HG03571 (cell line): Measurements from ENCODE around the gene DDX18.

Experiments used
- ATAC-seq: cut with Tn5 transposase; IDR thresholded peaks from one replicate; pipeline ENCODE4 v1.9.1; 2021; ENCODE audit not compliant: unreplicated experiment

DDX18 gene

GRCh38 chr2:117833911-117834310 lies 19.4 kb downstream of the DDX18 start:
- ATAC-seq: no peak

- no peak for ATAC-seq
These were observed 20.5 kb downstream of the DDX18 start for GRCh38 chr2:117834992-117835391.

- ATAC-seq: peak; percentile 75
These were observed 21.7 kb downstream of the DDX18 start for GRCh38 chr2:117835990-117836760.

GRCh38 chr2:117845304-117845703 lies 30.8 kb downstream of the DDX18 start:
- ATAC-seq: no peak

GRCh38 chr2:117850015-117850414 lies 35.5 kb downstream of the DDX18 start:
- no peak for ATAC-seq

GRCh38 chr2:117850461-117850860 lies 36.0 kb downstream of the DDX18 start:
- ATAC-seq: no peak

- no peak for ATAC-seq
These were observed 37.5 kb downstream of the DDX18 start for GRCh38 chr2:117851969-117852368.

GRCh38 chr2:117853316-117853715 lies 38.8 kb downstream of the DDX18 start:
- ATAC-seq: no peak

GRCh38 chr2:117853873-117854272 lies 39.4 kb downstream of the DDX18 start:
- ATAC-seq: no peak

GRCh38 chr2:117854610-117855009 lies 40.1 kb downstream of the DDX18 start:
- no peak for ATAC-seq

- no peak for ATAC-seq
These were observed 41.4 kb downstream of the DDX18 start for GRCh38 chr2:117855886-117856285.

- no peak for ATAC-seq
These were observed 42.1 kb downstream of the DDX18 start for GRCh38 chr2:117856415-117857210.

GRCh38 chr2:117858336-117858735 lies 43.8 kb downstream of the DDX18 start:
- no peak for ATAC-seq

- ATAC-seq: no peak
These were observed 44.5 kb downstream of the DDX18 start for GRCh38 chr2:117858892-117859531.

GRCh38 chr2:117859532-117859911 lies 45.0 kb downstream of the DDX18 start:
- no peak for ATAC-seq

- ATAC-seq: no peak
These were observed 45.6 kb downstream of the DDX18 start for GRCh38 chr2:117859924-117860647.

GRCh38 chr2:117862459-117862858 lies 48.0 kb downstream of the DDX18 start:
- no peak for ATAC-seq

GRCh38 chr2:117875786-117876185 lies 61.3 kb downstream of the DDX18 start:
- ATAC-seq: no peak

GRCh38 chr2:117879003-117879402 lies 64.5 kb downstream of the DDX18 start:
- ATAC-seq: no peak
